Activated T-helper 1 cell treated with anti-CD3 and anti-CD28 coated beads, Interleukin-12 subunit alpha, Interleukin-12 subunit beta, Interleukin-2, Interleukin-4 antibody, amounts not matched to agents 30 ng/mL and 10 ng/mL and 1 ng/mL, durations not matched to agents 14 hours and 24 hours and 36 hours (primary cell): ENCODE data around the gene SH2D6. TPM values are rescaled to one million over a fixed set of nuclear protein-coding genes. Genes with fewer than 3 reads are reported as not detected.
"Not testable (repeated sequence)": the region's sequence is repeated elsewhere in the genome, so short reads cannot be mapped to it uniquely, and the experiment has no call there.

Source experiments
- DNase-seq: peaks from one replicate; pipeline ENCODE4 v3.0.0; 2021; ENCODE audit warnings: low spot score
- H3K27ac Mint-ChIP-seq: one replicate; pipeline ENCODE4 v1.8.0; 2021; ENCODE audit warnings: mild to moderate bottlenecking, mixed read lengths
- H3K27me3 Mint-ChIP-seq: one replicate; pipeline ENCODE4 v1.8.0; 2022; ENCODE audit warnings: mild to moderate bottlenecking, moderate library complexity, mixed read lengths; ENCODE audit not compliant: insufficient read depth
- H3K36me3 Mint-ChIP-seq: one replicate; pipeline ENCODE4 v1.8.0; 2021; ENCODE audit warnings: low read depth, mixed read lengths
- H3K4me1 Mint-ChIP-seq: one replicate; pipeline ENCODE4 v1.8.0; 2021; ENCODE audit warnings: low read depth, mixed read lengths
- H3K4me3 Mint-ChIP-seq: one replicate; pipeline ENCODE4 v1.8.0; 2021; ENCODE audit warnings: mild to moderate bottlenecking, moderate library complexity, mixed read lengths
- H3K9me3 Mint-ChIP-seq: one replicate; pipeline ENCODE4 v1.8.0; 2021; ENCODE audit warnings: mixed read lengths
- intact Hi-C: fragments of 100-400 bp; cut with micrococcal nuclease; formaldehyde crosslinking; loops from one replicate; pipeline ENCODE4 v1.15.1; 2024
- total RNA-seq: library from RNA; stranded (reverse); gene quantifications from 2 replicates; pipeline ENCODE4 v1.2.3, GENCODE V29; 2022

SH2D6 gene
- total RNA-seq, result 0.34 and 0.70 TPM in 2 replicates

DNA sequence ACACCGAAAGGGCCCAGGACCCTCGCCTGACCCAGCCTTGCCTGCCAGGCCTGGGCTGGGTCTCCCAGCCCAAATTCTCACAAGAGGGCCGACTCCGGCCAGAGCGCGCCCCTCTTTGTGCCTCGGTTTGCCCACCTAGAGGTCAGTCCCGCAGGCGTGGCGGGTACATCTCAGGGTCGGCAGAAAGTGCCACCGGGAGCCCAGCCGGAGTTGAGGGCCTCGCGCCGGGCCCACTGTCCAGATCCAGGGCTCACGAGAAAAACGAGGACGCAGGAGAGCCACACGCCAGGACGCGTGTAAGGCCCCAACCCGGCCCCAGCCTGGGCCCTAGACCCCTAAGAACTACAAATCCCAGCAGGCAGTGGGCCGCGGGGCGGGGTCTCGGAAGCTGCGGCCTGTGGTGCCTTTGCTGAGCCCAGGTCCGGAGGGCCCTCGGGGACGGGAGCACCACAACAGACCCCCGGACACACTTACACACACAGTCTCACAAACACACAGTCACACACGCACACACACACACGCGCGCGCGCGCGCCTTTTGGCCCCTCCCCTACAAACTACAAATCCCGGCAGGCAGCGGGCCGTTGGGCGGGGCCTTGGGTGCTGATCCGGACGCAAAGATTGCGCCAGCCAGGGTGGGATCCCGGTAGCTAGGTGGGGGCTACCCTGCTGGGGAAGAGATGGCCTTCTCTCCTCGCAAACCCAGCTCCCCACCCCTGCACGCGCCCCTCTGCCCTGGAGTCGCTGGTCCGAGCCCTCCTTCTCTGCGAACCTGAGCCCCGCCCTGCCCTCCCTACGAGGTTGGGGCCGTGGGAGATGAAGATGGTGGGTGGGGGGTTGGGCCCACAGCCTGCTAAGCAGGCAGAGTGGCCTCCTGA is at the start of gene SH2D6:
Gene SH2D6 (plus strand): TSS at position 583 of the 877 bp plus-strand sequence. CDS start 10,752 bp downstream, outside the sequence.
- peak; percentile 78 for DNase-seq
- Mint-ChIP-seq H3K4me1 (peaks cover 47% of the 10 kb centered on the region), H3K4me3 (peak within 1 kb of the TSS; percentile 96), H3K9me3 (no peaks in the 10 kb centered on the region), H3K27ac (peak within 1 kb of the TSS; percentile 98), H3K27me3 (peaks cover 3% of the 10 kb centered on the region), H3K36me3 (peaks cover 1% of the 10 kb centered on the region)
- intact Hi-C loops, result loop anchor here (1.0 to 10.0 kb wide), 10 partner anchors 13 to 1026 kb away; partner anchors contain the start of genes ELMOD3, GGCX, IMMT and KDM3A

DNA sequence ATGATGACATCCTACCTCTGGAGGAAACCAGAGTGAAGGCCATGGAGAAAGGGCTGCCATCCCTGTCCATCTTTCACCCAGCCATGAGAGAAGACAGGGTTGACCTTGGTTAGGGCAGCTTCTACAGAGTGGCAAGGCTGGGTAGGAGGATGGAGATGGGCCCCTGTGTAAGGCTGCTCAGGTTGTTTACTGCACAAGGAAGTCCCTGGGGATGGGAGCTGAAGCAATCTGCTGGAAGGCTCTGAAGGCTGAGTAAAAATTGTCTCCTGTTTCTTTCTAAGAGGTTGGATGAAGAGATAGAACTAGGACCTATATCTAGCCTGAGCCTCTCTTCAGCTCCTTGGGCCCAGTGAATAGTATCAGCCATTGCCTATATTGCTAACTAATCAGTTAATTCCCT is 49.6 kb upstream of the SH2D6 start:
- no peaks in the 10 kb centered on the region for H3K9me3 Mint-ChIP-seq
- intact Hi-C loops, result no loop called here
- no peaks in the 10 kb centered on the region for H3K27me3 Mint-ChIP-seq
- no peak overlapping the region for H3K27ac Mint-ChIP-seq
- H3K4me1 Mint-ChIP-seq, result no peaks in the 10 kb centered on the region
- peaks cover 6% of the 10 kb centered on the region for H3K36me3 Mint-ChIP-seq
- no peak for DNase-seq
- no peak overlapping the region for H3K4me3 Mint-ChIP-seq

DNA sequence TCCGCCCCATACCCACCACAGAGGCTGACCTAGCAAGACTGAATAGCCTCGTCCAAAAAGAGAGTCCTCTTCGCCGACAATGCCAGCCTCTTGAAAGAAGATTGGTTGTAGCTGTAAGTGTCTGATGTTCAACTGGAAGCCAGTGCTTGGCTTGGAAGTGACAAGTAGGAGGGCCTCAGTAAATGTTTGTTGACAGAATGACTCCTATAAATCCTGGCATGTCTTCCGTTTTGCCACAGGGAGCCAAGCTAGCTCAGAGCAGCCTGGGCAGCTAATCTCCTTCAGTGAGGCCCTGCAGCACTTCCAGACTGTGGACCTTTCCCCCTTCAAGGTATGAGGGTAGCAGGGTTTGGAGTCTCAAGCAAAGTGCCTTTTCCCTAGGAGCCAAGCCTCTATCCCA is 49.0 kb upstream of the SH2D6 start:
- Mint-ChIP-seq H3K4me3 (no peak overlapping the region), H3K4me1 (no peaks in the 10 kb centered on the region), H3K27me3 (no peaks in the 10 kb centered on the region), H3K9me3 (no peaks in the 10 kb centered on the region), H3K27ac (no peak overlapping the region), H3K36me3 (peaks cover 8% of the 10 kb centered on the region)
- DNase-seq, result no peak
- intact Hi-C loops, result no loop called here

DNA sequence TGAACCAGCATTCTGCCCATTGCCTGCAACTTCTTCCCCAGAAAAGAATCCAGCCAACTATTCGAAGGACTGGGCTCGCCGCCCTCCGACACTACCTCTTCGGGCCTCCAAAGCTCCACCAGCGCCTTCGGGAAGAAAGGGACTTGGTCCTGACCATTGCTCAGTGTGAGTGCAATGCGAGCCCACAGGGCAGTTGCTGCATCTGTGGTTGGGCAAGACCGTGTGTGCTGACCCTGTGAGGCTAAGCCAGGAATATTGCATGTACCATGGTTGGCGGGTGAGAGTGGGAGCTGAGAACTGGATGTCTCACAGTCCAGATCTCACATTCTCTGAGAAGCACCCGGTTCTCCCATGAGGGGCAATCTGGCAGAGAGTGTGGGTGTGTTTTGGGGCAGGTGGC is 47.5 kb upstream of the SH2D6 start:
- Mint-ChIP-seq H3K4me3 (no peak overlapping the region), H3K36me3 (peaks cover 17% of the 10 kb centered on the region), H3K9me3 (no peaks in the 10 kb centered on the region), H3K27ac (no peak overlapping the region), H3K4me1 (no peaks in the 10 kb centered on the region), H3K27me3 (no peaks in the 10 kb centered on the region)
- DNase-seq, result no peak
- intact Hi-C loops, result no loop called here

DNA sequence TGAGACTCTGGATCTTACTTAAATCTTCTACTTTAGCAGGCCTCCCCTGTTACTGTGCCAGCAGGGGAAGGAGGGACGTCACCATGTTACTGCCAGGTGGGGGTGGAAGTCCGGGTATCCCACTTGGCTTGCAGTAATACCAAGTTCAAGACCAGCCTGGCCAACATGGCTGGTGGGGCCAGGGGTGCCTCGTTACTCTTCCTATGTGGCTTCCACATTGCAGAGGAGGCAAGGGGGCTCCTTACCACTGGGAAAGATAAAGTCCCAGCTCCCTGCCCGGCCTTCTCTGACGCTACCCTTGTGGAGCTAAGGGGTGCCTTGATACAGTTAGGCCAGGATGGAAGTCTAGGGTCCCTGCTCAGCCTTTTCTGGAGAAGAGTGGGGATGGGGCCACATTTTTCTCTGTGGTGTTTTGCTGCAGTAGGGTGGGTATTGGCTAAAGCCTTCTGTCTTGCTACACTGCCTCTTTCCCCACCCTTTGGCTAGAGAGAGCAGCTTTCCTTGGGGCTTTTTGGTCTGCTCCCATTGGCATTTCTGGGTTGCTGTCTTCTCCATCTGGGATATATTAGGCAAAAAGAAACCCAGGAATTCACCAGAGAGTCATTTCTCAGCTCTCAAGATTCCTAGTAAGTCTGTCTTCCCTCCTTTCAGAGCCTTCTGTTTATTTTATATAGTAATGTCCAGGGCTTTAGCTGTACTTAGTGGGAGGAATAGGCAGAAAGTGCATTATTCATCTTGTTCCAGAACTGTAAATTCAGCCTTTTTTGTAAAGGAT is 42.0 kb upstream of the SH2D6 start:
- Mint-ChIP-seq H3K27me3 (no peaks in the 10 kb centered on the region), H3K36me3 (peaks cover 45% of the 10 kb centered on the region), H3K4me1 (no peaks in the 10 kb centered on the region), H3K27ac (no peak overlapping the region), H3K4me3 (no peak overlapping the region), H3K9me3 (peaks cover 8% of the 10 kb centered on the region)
- DNase-seq, result no peak
- intact Hi-C loops, result no loop called here

DNA sequence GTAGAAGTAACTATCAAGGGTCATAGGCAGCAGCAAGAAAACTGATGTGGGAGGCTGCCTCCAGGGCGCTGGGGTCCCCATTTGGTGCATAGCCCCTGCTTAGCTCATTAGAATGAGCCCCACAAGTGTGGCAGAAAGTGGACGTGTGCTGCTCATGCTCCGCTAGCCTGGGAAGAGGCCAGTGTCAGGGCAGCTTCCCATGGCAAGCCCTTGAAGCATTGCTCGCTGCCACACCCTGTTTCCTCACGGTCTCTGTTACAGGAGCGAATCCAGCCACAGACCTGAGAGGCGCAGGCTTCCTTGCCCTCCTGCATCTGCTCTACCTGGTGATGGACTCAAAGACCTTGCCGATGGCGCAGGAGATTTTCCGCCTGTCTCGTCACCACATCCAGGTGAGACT is 41.4 kb upstream of the SH2D6 start:
- peaks cover 48% of the 10 kb centered on the region for H3K36me3 Mint-ChIP-seq
- DNase-seq, result no peak
- H3K9me3 Mint-ChIP-seq, result peaks cover 8% of the 10 kb centered on the region
- no peaks in the 10 kb centered on the region for H3K4me1 Mint-ChIP-seq
- intact Hi-C loops, result no loop called here
- H3K4me3 Mint-ChIP-seq, result no peak overlapping the region
- no peaks in the 10 kb centered on the region for H3K27me3 Mint-ChIP-seq
- no peak overlapping the region for H3K27ac Mint-ChIP-seq

DNA sequence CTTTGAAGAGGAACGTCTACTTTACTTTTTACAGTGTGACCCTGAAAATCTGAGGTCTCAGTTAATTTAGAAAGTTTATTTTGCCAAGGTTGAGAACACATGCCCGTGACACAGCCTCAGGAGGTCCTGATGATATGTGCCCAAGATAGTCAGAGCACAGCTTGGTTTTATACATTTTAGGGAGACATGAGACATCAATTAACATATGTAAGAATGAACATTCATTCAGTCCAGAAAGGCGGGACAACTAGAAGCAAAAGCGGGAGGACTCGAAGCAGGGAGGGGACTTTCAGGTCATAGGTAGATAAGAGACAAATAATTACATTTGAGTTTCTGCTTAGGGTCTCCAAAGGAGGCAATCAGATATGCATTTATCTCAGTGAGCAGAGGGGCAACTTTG is 40.3 kb upstream of the SH2D6 start:
- Mint-ChIP-seq H3K36me3 (peaks cover 49% of the 10 kb centered on the region), H3K27me3 (no peaks in the 10 kb centered on the region), H3K4me1 (no peaks in the 10 kb centered on the region), H3K4me3 (no peak overlapping the region), H3K9me3 (peaks cover 8% of the 10 kb centered on the region), H3K27ac (no peak overlapping the region)
- intact Hi-C loops, result no loop called here
- no peak for DNase-seq

DNA sequence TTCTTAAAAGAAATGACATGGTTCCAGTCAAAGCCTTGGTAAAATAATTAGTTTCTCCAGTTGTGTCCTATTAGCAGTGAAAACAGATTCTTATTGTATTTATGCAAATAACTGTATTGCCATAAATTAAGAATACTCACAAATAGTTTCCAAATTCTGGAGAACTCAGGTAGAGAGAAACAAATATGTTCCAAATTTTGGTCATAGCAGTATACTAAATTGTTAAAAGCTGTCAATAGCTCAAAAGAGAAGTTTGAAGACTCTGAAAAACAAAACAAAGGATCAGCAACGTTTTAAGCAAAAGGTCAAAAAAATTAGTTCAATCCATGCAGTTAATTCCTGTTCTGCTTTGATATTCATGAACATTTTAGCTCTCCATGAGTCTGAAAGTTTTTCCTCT is 38.5 kb upstream of the SH2D6 start:
- peaks cover 52% of the 10 kb centered on the region for H3K36me3 Mint-ChIP-seq
- H3K9me3 Mint-ChIP-seq, result peaks cover 8% of the 10 kb centered on the region
- intact Hi-C loops, result no loop called here

DNA sequence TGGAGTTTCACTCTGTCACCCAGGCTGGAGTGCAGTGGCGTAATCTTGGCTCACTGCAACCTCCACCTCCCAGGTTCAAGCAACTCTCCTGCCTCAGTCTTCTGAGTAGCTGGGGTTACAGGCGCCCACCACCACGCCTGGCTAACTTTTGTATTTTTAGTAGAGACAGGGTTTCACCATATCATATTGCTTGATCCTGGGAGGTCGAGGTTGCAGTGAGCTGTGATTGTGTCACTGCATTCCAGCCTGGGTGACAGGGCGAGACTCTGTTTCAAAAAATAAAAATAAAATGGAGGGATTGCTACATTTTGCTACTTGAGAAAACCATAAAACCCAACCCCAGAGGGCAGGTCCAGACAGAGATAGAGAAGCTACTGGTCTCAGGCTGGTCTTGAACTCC is 35.4 kb upstream of the SH2D6 start:
- H3K27me3 Mint-ChIP-seq, DNase-seq, H3K9me3 Mint-ChIP-seq, intact Hi-C loops, H3K4me3 Mint-ChIP-seq, H3K4me1 Mint-ChIP-seq: not testable (repeated sequence)
- peak overlapping the region; percentile 0 for H3K27ac Mint-ChIP-seq
- H3K36me3 Mint-ChIP-seq, result peaks cover 43% of the 10 kb centered on the region

More for the DNA sequence above, 38.5 kb upstream of the SH2D6 start:
- H3K27ac Mint-ChIP-seq, result no peak overlapping the region
- no peaks in the 10 kb centered on the region for H3K27me3 Mint-ChIP-seq
- no peak for DNase-seq
- H3K4me3 Mint-ChIP-seq, result no peak overlapping the region
- no peaks in the 10 kb centered on the region for H3K4me1 Mint-ChIP-seq

DNA sequence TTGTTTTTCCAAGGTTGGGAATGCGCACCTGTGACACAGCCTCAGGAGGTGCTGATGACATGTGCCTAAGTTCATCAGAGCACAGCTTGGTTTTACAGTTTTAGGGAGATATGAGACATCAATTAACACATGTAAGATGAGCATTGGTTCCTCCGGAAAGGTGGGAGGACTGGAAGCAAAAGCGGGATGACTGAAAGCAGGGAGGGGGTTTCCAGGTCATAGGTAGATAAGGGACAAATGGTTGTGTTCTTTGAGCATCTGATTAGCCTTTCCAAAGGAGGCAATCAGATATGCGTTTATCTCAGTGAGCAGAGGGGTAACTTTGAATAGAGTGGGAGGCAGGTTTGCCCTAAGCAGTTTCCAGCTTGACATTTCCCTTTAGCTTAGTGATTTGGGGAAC is 34.7 kb upstream of the SH2D6 start:
- no peak overlapping the region for H3K4me3 Mint-ChIP-seq
- peaks cover 5% of the 10 kb centered on the region for H3K9me3 Mint-ChIP-seq
- H3K36me3 Mint-ChIP-seq, result peaks cover 36% of the 10 kb centered on the region
- intact Hi-C loops, result no loop called here
- peak overlapping the region; percentile 0 for H3K27ac Mint-ChIP-seq
- no peaks in the 10 kb centered on the region for H3K4me1 Mint-ChIP-seq
- no peaks in the 10 kb centered on the region for H3K27me3 Mint-ChIP-seq
- no peak for DNase-seq

DNA sequence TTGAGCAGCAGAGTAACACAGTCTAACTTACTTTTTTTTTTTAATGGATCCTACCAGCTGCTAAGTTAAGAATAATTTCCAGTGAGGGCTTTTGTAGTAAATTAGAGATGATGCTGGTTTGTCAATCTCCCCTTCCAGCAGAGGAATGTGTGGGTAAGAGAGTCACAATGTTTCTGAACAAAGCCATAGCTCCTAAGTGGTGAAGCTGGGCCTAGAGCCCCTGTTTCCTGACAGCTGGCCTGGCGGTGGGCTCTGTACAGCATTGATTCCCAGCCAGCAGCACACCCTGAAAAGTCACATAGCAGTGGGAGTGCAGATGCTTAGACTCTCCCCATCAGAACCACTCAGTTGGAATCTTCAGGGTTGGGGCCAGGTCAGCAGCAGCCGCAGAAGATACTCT is 32.8 kb upstream of the SH2D6 start:
- intact Hi-C loops, result no loop called here
- Mint-ChIP-seq H3K9me3 (no peaks in the 10 kb centered on the region), H3K27me3 (no peaks in the 10 kb centered on the region), H3K4me1 (no peaks in the 10 kb centered on the region), H3K36me3 (peaks cover 37% of the 10 kb centered on the region), H3K27ac (no peak overlapping the region), H3K4me3 (no peak overlapping the region)
- DNase-seq, result no peak

DNA sequence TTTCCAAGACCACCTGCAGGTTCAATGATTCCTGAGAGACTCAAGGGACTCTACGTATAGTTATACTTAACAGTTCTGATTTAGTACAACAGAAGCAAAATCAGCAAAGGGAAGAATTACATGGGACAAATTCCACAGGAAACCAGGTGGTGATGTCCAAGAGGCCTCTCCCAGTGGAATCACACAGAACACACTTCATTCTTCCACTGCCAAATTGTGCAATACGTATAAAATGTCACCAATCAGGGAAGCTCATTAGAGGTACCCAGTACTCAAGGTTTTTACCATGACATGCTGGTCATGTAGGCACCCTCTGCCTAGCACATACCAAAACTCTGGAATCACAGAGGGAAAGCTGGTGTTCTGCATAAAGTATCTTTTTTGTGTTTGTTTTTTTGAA is 30.8 kb upstream of the SH2D6 start:
- DNase-seq, result no peak
- H3K27ac Mint-ChIP-seq, result no peak overlapping the region
- H3K36me3 Mint-ChIP-seq, result peaks cover 34% of the 10 kb centered on the region
- H3K4me3 Mint-ChIP-seq, result no peak overlapping the region
- no peaks in the 10 kb centered on the region for H3K9me3 Mint-ChIP-seq
- H3K27me3 Mint-ChIP-seq, result no peaks in the 10 kb centered on the region
- intact Hi-C loops, result no loop called here
- peaks cover 14% of the 10 kb centered on the region for H3K4me1 Mint-ChIP-seq

DNA sequence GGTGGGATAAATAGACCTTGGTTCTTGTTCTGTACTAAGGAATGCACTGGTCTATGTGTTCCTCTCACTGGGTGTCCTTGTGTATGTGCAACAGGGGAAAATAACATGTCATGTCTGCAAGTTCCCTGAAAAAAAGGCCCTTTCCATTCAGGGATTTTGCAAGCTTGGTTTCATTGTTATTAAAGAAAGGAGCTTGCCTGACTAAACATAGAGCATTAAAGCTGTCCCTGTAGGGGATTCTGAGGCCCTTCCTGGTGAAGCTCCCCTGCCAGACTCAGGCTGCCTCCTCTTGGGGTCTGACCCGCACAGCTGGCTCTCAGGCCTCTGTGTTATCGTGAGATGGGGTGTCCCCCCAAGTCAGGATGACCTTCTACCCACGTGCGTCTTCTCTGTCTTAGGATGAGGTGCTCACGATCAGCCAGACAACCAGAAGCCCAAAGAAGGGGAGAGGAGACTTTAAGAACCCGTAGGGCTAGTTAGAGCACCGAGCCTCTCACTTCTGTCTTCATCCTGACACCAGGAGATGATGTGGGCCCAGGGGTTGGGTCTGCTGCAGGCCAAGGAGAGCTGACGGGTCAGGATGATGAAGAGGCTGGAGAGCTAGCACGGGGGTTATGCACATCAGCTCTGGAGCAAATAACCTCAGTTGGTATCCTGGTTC is 29.5 kb upstream of the SH2D6 start:
- intact Hi-C loops, result no loop called here
- peaks cover 21% of the 10 kb centered on the region for H3K4me1 Mint-ChIP-seq
- H3K27ac Mint-ChIP-seq, result no peak overlapping the region
- DNase-seq, result no peak
- no peaks in the 10 kb centered on the region for H3K9me3 Mint-ChIP-seq
- H3K27me3 Mint-ChIP-seq, result no peaks in the 10 kb centered on the region
- H3K4me3 Mint-ChIP-seq, result no peak overlapping the region
- peaks cover 28% of the 10 kb centered on the region for H3K36me3 Mint-ChIP-seq
